H9 (cell line): ENCODE results near the gene ATAD2B. TPM values are rescaled to one million over a fixed set of nuclear protein-coding genes. Genes with fewer than 3 reads are reported as not detected.

Experiments used
- DNase-seq: peaks from one replicate; pipeline ENCODE4 v3.0.0-alpha.2; 2017
- H2AFZ ChIP-seq: one replicate; pipeline ENCODE4 v1.6.1; 2013; ENCODE audit warnings: mild to moderate bottlenecking, low read length, control low read depth, moderate library complexity
- H2AK5ac ChIP-seq: 2 replicates; pipeline ENCODE4 v1.6.1; 2013; ENCODE audit warnings: low read length, control low read depth, mixed read lengths; ENCODE audit not compliant: insufficient read length
- H2BK120ac ChIP-seq: one replicate; pipeline ENCODE4 v1.6.1; 2013; ENCODE audit warnings: low read depth, mild to moderate bottlenecking, low read length, control low read depth, inconsistent platforms; ENCODE audit not compliant: poor library complexity, severe bottlenecking
- H2BK12ac ChIP-seq: 2 replicates; pipeline ENCODE4 v1.6.1; 2013; ENCODE audit warnings: low read length, control low read depth, mixed read lengths, low read depth; ENCODE audit not compliant: insufficient read length
- H2BK15ac ChIP-seq: 2 replicates; pipeline ENCODE4 v1.6.1; 2013; ENCODE audit warnings: low read depth, low read length, control low read depth
- H2BK20ac ChIP-seq: one replicate; pipeline ENCODE4 v1.6.1; 2013; ENCODE audit warnings: low read depth, mild to moderate bottlenecking, low read length, control low read depth, inconsistent platforms; ENCODE audit not compliant: poor library complexity, severe bottlenecking
- H2BK5ac ChIP-seq: 2 replicates; pipeline ENCODE4 v1.6.1; 2013; ENCODE audit warnings: low read length, control low read depth, mixed read lengths; ENCODE audit not compliant: insufficient read length
- H3K14ac ChIP-seq: 2 replicates; pipeline ENCODE4 v1.6.1; 2013; ENCODE audit warnings: low read length, control low read depth; ENCODE audit not compliant: insufficient read depth
- H3K18ac ChIP-seq: 2 replicates; pipeline ENCODE4 v1.6.1; 2013; ENCODE audit warnings: low read depth, mild to moderate bottlenecking, mixed read lengths, low read length, control low read depth; ENCODE audit not compliant: insufficient read length
- H3K23ac ChIP-seq: 2 replicates; pipeline ENCODE4 v1.6.1; 2013; ENCODE audit warnings: low read length, control low read depth, mixed read lengths, low read depth; ENCODE audit not compliant: insufficient read length
- H3K23me2 ChIP-seq: 2 replicates; pipeline ENCODE4 v1.6.1; 2013; ENCODE audit warnings: low read depth, mild to moderate bottlenecking, mixed read lengths, low read length, control low read depth; ENCODE audit not compliant: insufficient read length, poor library complexity, severe bottlenecking
- H3K27ac ChIP-seq: 2 replicates; pipeline ENCODE4 v1.5.1; 2013; ENCODE audit warnings: low read length, control low read depth, mixed read lengths, low read depth; ENCODE audit not compliant: insufficient read length
- H3K27me3 ChIP-seq: 2 replicates; pipeline ENCODE4 v1.6.1; 2013; ENCODE audit warnings: low read length, control low read depth, inconsistent platforms; ENCODE audit not compliant: insufficient read depth
- H3K4ac ChIP-seq: 2 replicates; pipeline ENCODE4 v1.6.1; 2013; ENCODE audit warnings: low read depth, mild to moderate bottlenecking, control low read depth, inconsistent platforms, low read length, moderate library complexity
- H3K4me1 ChIP-seq: 2 replicates; pipeline ENCODE4 v1.6.1; 2013; ENCODE audit warnings: low read length, control low read depth, inconsistent platforms; ENCODE audit not compliant: insufficient read depth
- H3K4me2 ChIP-seq: 2 replicates; pipeline ENCODE4 v1.6.1; 2013; ENCODE audit warnings: low read length, control low read depth, mixed read lengths; ENCODE audit not compliant: insufficient read length, insufficient read depth
- H3K56ac ChIP-seq: 2 replicates; pipeline ENCODE4 v1.6.1; 2013; ENCODE audit warnings: low read depth, mild to moderate bottlenecking, mixed read lengths, low read length, control low read depth; ENCODE audit not compliant: insufficient read length
- H3K79me1 ChIP-seq: 2 replicates; pipeline ENCODE4 v1.6.1; 2013; ENCODE audit warnings: low read depth, mild to moderate bottlenecking, moderate library complexity, low read length, control low read depth, inconsistent platforms; ENCODE audit not compliant: insufficient read depth, poor library complexity, severe bottlenecking
- H3K79me2 ChIP-seq: 2 replicates; pipeline ENCODE4 v1.6.1; 2013; ENCODE audit warnings: low read length, control low read depth, inconsistent platforms; ENCODE audit not compliant: insufficient read depth
- H3K9ac ChIP-seq: 2 replicates; pipeline ENCODE4 v1.6.1; 2013; ENCODE audit warnings: low read length, control low read depth, mixed read lengths; ENCODE audit not compliant: insufficient read length; ENCODE audit errors: extremely low read depth
- H3K9me3 ChIP-seq: one replicate; pipeline ENCODE4 v1.6.1; 2013; ENCODE audit warnings: low read depth, low read length, inconsistent platforms; ENCODE audit not compliant: control insufficient read depth
- H3T11ph ChIP-seq: one replicate; pipeline ENCODE4 v1.6.1; 2013; ENCODE audit warnings: mild to moderate bottlenecking, low read length, control low read depth, inconsistent platforms
- H4K20me1 ChIP-seq: one replicate; pipeline ENCODE4 v1.6.1; 2013; ENCODE audit not compliant: control insufficient read depth, insufficient read length, insufficient read depth
- H4K5ac ChIP-seq: 2 replicates; pipeline ENCODE4 v1.6.1; 2013; ENCODE audit warnings: low read depth, mild to moderate bottlenecking, mixed read lengths, low read length, control low read depth; ENCODE audit not compliant: insufficient read length
- H4K8ac ChIP-seq: replicated peaks from 2 replicates; pipeline ENCODE4 v1.6.1; 2013; ENCODE audit warnings: low read length, control low read depth, mixed read lengths, low read depth; ENCODE audit not compliant: insufficient read length
- H4K91ac ChIP-seq: 2 replicates; pipeline ENCODE4 v1.6.1; 2013; ENCODE audit warnings: low read depth, mild to moderate bottlenecking, moderate library complexity, mixed read lengths, low read length, control low read depth; ENCODE audit not compliant: insufficient read length
- H3K27ac Mint-ChIP-seq, 3 experiments: 2 replicates in 2 of 3; 3 replicates in 1 of 3; pipeline ENCODE4 v1.8.0; 2020 to 2021; ENCODE audit warnings: mixed read lengths in 3 of 3, mild to moderate bottlenecking in 1 of 3, moderate library complexity in 1 of 3
- H3K27me3 Mint-ChIP-seq: 2 replicates; pipeline ENCODE4 v1.8.0; 2021; ENCODE audit warnings: low read depth, mild to moderate bottlenecking, moderate library complexity, mixed read lengths
- H3K36me3 Mint-ChIP-seq, 3 experiments: 2 replicates in 2 of 3; 3 replicates in 1 of 3; pipeline ENCODE4 v1.8.0; 2020 to 2021; ENCODE audit warnings: low read depth in 3 of 3, mixed read lengths in 3 of 3; ENCODE audit not compliant: insufficient read depth in 1 of 3
- H3K4me1 Mint-ChIP-seq, 2 experiments: 2 replicates each; pipeline ENCODE4 v1.8.0; 2020; ENCODE audit warnings: mixed read lengths in 2 of 2
- H3K4me3 Mint-ChIP-seq, 2 experiments: 2 replicates in 1 of 2; 3 replicates in 1 of 2; pipeline ENCODE4 v1.8.0; 2020 to 2021; ENCODE audit warnings: mild to moderate bottlenecking in 2 of 2, mixed read lengths in 2 of 2, moderate library complexity in 1 of 2
- H3K9me3 Mint-ChIP-seq, 2 experiments: 2 replicates in 1 of 2; 3 replicates in 1 of 2; pipeline ENCODE4 v1.8.0; 2020; ENCODE audit warnings: mild to moderate bottlenecking in 2 of 2, mixed read lengths in 2 of 2, moderate library complexity in 1 of 2
- WGBS: extraction: QIAGEN DNeasy Blood & Tissue Kit; methylation state at CpG from one replicate; pipeline ENCODE4 v1.1.7; 2013; ENCODE audit warnings: missing lambda C conversion rate, low lambda C conversion rate, mixed read lengths; ENCODE audit not compliant: insufficient read length; ENCODE audit errors: extremely low coverage; 5-methylcytosine and 5-hydroxymethylcytosine counted together
- total RNA-seq: library from RNA; stranded (reverse); gene quantifications from 2 replicates; pipeline ENCODE4 v1.2.1, GENCODE V29; 2021
- TF ChIP-seq, protein P1 (sequence below): fragments of 200-600 bp; sonication (generic); conservative IDR thresholded peaks from 3 replicates; pipeline ENCODE4 v1.8.0; 2021; ENCODE audit warnings: antibody characterized with exemption, mild to moderate bottlenecking

The ATAD2B gene
- total RNA-seq, 1 experiment from 2014 or later = 21.4 TPM

GRCh38 chr2:23708771-23709170 is 218.2 kb downstream of the ATAD2B start:
- H3K27me3 ChIP-seq = no peaks in the 10 kb centered on the region
- H4K20me1 ChIP-seq = no peaks in the 10 kb centered on the region
- no peak overlapping the region for H2AFZ ChIP-seq
- no peak overlapping the region for H4K91ac ChIP-seq
- H3K4ac ChIP-seq = no peak overlapping the region
- no peak overlapping the region for H3K14ac ChIP-seq
- H3K23me2 ChIP-seq = no peaks in the 10 kb centered on the region
- H3K23ac ChIP-seq = no peak overlapping the region
- H3K4me2 ChIP-seq = no peak overlapping the region
- H3K79me2 ChIP-seq = no peaks in the 10 kb centered on the region
- H3K18ac ChIP-seq = no peak overlapping the region
- H2BK20ac ChIP-seq = no peak overlapping the region
- no peak overlapping the region for H2BK120ac ChIP-seq
- H3K27ac Mint-ChIP-seq = no peak overlapping the region
- no peaks in the 10 kb centered on the region for H3K79me1 ChIP-seq
- H2BK5ac ChIP-seq = no peak overlapping the region
- H3K27ac ChIP-seq = no peak overlapping the region
- TF ChIP-seq, protein P1, sequence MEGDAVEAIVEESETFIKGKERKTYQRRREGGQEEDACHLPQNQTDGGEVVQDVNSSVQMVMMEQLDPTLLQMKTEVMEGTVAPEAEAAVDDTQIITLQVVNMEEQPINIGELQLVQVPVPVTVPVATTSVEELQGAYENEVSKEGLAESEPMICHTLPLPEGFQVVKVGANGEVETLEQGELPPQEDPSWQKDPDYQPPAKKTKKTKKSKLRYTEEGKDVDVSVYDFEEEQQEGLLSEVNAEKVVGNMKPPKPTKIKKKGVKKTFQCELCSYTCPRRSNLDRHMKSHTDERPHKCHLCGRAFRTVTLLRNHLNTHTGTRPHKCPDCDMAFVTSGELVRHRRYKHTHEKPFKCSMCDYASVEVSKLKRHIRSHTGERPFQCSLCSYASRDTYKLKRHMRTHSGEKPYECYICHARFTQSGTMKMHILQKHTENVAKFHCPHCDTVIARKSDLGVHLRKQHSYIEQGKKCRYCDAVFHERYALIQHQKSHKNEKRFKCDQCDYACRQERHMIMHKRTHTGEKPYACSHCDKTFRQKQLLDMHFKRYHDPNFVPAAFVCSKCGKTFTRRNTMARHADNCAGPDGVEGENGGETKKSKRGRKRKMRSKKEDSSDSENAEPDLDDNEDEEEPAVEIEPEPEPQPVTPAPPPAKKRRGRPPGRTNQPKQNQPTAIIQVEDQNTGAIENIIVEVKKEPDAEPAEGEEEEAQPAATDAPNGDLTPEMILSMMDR = no peak
- H2BK12ac ChIP-seq = no peak overlapping the region
- peaks cover 20 to 29% of the 10 kb centered on the region in 2 experiments for H3K4me1 Mint-ChIP-seq
- no peak overlapping the region for H4K8ac ChIP-seq
- no peak for DNase-seq
- peaks cover 0 to 3% (median under 1%) of the 10 kb centered on the region in 3 experiments; a peak in 2 of 7 replicates for H3K36me3 Mint-ChIP-seq
- H4K5ac ChIP-seq = no peak overlapping the region
- H3K9me3 ChIP-seq = no peaks in the 10 kb centered on the region
- no peak overlapping the region for H2AK5ac ChIP-seq
- peaks cover 6% of the 10 kb centered on the region for H3K4me1 ChIP-seq
- no peaks in the 10 kb centered on the region for H3K27me3 Mint-ChIP-seq
- WGBS = no CpG with 5 or more reads among the region's 6 CpGs
- no peak overlapping the region for H2BK15ac ChIP-seq
- no peak overlapping the region for H3K4me3 Mint-ChIP-seq
- no peak overlapping the region for H3T11ph ChIP-seq
- H3K56ac ChIP-seq = no peak overlapping the region
- H3K9me3 Mint-ChIP-seq = no peaks in the 10 kb centered on the region
- H3K9ac ChIP-seq = no peak overlapping the region
